Upper lobe of left lung (tissue), 4 donors: ENCODE results near the gene CMTM4.

Experiments used
- CTCF ChIP-seq, 6 experiments: fragments of 450-650 bp in 4 of 6; fragments of 200-600 bp in 2 of 6; sonication (generic) in 2 of 6; IDR thresholded peaks; one replicate each; pipeline ENCODE4 v1.5.1; 2016 to 2019; ENCODE audit warnings: antibody characterized with exemption in 6 of 6
- EP300 ChIP-seq, 4 donors: sonication (generic); formaldehyde crosslinking; IDR thresholded peaks; one replicate each; pipeline ENCODE4 v1.5.1; 2017; ENCODE audit warnings: antibody characterized with exemption in 4 of 4, control low read depth in 2 of 4
- POLR2A ChIP-seq, 4 donors: fragments of 450-650 bp; IDR thresholded peaks; one replicate each; pipeline ENCODE4 v1.5.1; 2016 to 2017; ENCODE audit warnings: antibody characterized with exemption in 4 of 4, mild to moderate bottlenecking in 2 of 4
- POLR2AphosphoS5 ChIP-seq, 2 donors: sonication (generic); formaldehyde crosslinking; IDR thresholded peaks; one replicate each; pipeline ENCODE4 v1.5.1; 2017; ENCODE audit warnings: antibody characterized with exemption in 2 of 2

DNA sequence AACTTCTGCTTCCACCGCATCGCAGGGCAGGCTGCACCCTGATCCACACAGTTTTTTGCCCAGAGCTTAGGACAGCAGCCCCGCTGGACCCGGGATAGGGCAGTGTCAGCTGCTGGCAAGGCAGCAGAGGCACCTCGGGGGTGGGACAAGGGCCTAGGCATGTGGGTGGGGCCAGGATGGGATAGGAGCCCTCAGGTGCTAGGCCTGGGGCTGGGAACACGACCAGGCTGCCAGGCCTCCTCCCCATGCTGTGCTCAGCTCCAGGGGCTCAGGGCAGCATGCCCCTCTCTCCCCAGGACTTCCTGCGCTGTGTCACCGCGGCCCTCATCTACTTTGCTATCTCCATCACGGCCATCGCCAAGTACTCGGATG is 87.4 kb downstream of the CMTM4 start:
- TF ChIP-seq CTCF (IDR thresholded peaks at IDR 0.05) (no peak), POLR2A (IDR thresholded peaks at IDR 0.05) (no peak), POLR2AphosphoS5 (IDR thresholded peaks at IDR 0.05) (no peak), EP300 (IDR thresholded peaks at IDR 0.05) (no peak)
